Activated naive CD8-positive, alpha-beta T cell (primary cell): ENCODE measurements around the gene BUB3.

ENCODE experiments used
- H3K27ac Mint-ChIP-seq: one replicate; pipeline ENCODE4 v1.8.0; 2021; ENCODE audit warnings: mixed read lengths
- H3K27me3 Mint-ChIP-seq: one replicate; pipeline ENCODE4 v1.8.0; 2021; ENCODE audit warnings: mixed read lengths
- H3K36me3 Mint-ChIP-seq: one replicate; pipeline ENCODE4 v1.8.0; 2021; ENCODE audit warnings: mixed read lengths
- H3K4me1 Mint-ChIP-seq: one replicate; pipeline ENCODE4 v1.8.0; 2021; ENCODE audit warnings: low read depth, mixed read lengths
- H3K4me3 Mint-ChIP-seq: one replicate; pipeline ENCODE4 v1.8.0; 2021; ENCODE audit warnings: mild to moderate bottlenecking, mixed read lengths
- H3K9me3 Mint-ChIP-seq: one replicate; pipeline ENCODE4 v1.8.0; 2021; ENCODE audit warnings: low read depth, mixed read lengths

Gene BUB3

DNA sequence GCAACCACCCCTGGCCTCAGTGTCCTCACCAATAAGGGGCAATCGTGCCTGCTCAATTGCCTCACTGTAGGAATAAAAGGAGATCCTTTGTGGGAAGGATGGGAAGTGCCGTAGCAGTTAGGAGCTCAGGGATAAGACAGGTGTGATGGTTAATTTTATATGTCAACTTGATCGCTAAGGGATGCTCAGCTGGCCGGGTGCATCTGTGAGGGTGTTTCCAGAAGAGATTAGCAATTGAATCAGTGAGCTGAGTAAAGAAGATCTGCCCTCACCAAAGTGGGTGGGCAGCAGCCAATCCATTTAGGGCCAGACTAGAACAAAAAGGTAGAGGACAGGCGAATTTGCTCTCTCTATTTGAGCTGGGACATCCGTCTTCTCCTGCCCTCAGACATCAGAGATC lies 46.3 kb downstream of the BUB3 start:
- Mint-ChIP-seq H3K27me3 (no peaks in the 10 kb centered on the region), H3K36me3 (peaks cover 30% of the 10 kb centered on the region), H3K9me3 (no peaks in the 10 kb centered on the region), H3K4me3 (no peak overlapping the region), H3K4me1 (peaks cover 16% of the 10 kb centered on the region), H3K27ac (no peak overlapping the region)

DNA sequence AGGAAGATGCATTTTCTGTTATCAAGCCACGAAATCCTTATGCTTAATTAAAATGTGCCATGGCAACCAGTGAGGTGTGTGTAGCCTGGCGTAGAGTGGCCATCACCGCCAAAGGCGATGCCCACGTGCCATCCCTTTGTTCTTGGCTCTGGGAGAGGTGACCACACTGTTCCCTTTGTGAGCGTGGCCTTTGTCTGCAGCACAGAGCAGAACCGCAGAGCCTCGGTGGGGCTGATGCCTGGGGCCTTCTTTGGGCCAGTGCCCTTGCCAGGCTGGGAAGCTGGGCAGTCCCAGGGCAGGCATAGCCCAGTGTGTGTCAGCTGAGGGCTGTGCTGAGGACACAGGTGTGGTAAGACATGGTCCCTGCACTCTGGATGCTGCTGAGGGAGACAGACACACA lies 48.3 kb downstream of the BUB3 start:
- Mint-ChIP-seq H3K27ac (no peak overlapping the region), H3K4me3 (no peak overlapping the region), H3K4me1 (peaks cover 26% of the 10 kb centered on the region), H3K9me3 (peaks cover 5% of the 10 kb centered on the region), H3K27me3 (no peaks in the 10 kb centered on the region), H3K36me3 (peaks cover 32% of the 10 kb centered on the region)

DNA sequence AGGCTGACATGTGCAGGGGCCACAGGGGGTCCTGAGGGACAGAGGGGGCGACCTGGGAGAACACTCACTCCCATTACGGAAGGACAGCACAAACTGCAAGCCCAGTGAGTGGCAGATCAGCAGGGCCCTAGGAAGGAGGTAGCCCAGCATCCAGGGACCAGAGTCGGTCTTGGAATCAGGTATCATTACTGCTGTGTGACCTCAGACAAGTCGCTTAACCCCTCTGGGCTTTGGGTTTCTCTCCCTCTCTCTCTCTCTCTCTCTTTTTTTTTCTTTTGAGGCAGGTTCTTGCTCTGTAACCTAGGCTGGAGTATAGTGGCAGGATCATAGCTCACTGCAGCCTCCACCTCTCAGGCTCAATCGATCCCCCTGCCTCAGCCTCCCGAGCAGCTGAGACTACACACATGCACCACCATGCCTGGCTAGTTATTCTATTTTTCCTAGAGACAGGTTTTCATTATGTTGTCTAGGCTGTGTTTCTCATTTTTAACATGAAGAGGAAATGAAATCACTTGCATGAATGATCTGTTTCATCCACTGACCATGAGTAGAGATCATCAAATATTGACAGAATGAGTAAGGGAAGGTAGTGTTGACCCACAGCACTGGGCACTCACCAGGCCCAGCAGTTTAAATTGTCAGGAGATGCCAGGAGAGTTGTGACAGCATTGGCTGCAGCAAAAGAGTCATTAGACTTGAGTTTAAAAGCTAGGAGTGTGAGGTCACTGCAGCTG lies 49.4 kb downstream of the BUB3 start:
- H3K36me3 Mint-ChIP-seq: peaks cover 34% of the 10 kb centered on the region
- H3K4me3 Mint-ChIP-seq: no peak overlapping the region
- H3K4me1 Mint-ChIP-seq: peaks cover 24% of the 10 kb centered on the region
- peaks cover 13% of the 10 kb centered on the region for H3K9me3 Mint-ChIP-seq
- no peak overlapping the region for H3K27ac Mint-ChIP-seq
- H3K27me3 Mint-ChIP-seq: no peaks in the 10 kb centered on the region

DNA sequence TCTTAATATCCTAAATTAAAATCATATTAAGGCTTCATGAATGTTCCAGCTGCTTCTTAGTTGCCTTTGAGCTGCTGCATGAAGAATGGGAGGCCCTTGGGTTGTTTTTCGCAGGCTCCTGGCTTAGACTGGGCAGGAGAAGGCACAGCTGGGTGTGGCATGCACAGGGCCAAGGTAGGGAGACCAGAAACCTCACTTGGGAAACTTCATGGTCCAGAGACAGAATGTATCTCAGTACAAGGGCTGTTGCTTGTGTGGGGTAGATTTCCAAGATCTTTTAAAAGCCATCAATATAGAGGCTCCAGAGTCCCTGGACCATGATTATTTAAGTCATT lies 49.9 kb downstream of the BUB3 start:
- Mint-ChIP-seq H3K36me3 (peaks cover 32% of the 10 kb centered on the region), H3K4me1 (peaks cover 24% of the 10 kb centered on the region), H3K27me3 (no peaks in the 10 kb centered on the region), H3K27ac (no peak overlapping the region), H3K9me3 (peaks cover 13% of the 10 kb centered on the region), H3K4me3 (no peak overlapping the region)

DNA sequence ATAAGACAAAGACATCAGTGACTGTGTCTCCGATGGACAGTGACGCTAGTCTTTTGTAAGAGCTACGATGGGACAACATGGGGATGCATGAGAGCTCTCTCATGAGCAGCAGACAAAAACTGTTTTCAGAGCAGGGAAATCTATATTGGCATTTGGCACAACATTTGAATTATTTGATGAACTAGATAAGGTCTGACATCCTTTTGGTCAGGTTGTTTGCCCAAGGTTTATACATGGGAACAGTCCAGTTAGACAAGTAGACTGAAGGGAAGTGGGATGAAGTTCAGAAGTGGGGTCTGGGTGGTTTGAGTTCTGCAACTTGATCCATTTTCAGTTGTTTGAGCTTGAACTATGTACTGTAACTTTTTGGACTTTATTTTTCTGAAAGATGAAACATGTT lies 50.8 kb downstream of the BUB3 start:
- Mint-ChIP-seq H3K9me3 (peaks cover 13% of the 10 kb centered on the region), H3K36me3 (peaks cover 28% of the 10 kb centered on the region), H3K27me3 (no peaks in the 10 kb centered on the region), H3K4me1 (peaks cover 24% of the 10 kb centered on the region), H3K27ac (no peak overlapping the region), H3K4me3 (no peak overlapping the region)

DNA sequence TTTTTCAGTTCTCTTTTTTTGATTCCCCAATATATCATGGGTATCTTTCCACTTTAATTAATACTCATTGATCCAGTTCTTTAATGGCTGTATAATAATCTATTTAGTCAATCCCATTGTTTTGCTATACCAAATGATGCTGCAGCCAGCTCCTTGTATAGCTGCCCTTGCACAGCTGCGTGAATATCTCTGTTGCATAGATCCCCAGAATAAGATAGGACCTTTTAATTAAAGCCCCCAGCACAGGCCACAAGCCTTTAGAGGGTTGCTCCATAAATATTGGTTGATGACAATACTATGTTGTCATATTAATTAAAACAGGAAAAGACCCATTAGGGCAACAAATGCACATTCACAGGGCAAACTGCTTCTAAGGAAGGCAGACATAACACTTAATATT lies 57.9 kb downstream of the BUB3 start:
- Mint-ChIP-seq H3K36me3 (peaks cover 30% of the 10 kb centered on the region), H3K27ac (no peak overlapping the region), H3K27me3 (no peaks in the 10 kb centered on the region), H3K4me1 (no peaks in the 10 kb centered on the region), H3K4me3 (no peak overlapping the region), H3K9me3 (peaks cover 19% of the 10 kb centered on the region)

DNA sequence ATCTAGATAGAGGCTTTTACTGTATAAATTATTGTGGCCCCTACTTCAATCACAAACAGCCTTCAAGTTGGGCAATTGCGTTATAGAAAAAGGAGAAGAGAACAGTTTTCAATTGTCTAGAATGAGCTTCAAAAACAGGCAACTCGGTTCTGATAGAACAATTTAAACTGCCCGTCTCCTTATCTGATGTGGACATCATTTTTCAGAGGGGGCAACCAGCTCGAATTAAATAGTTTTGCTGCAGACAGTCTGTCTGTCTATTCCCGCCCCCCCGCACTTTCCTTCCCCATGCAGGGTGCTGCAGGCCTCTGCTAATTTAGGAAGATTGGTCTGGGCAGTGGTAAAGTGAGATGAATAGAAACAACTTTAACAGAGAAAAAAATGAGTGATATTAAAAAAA lies 58.4 kb downstream of the BUB3 start:
- H3K36me3 Mint-ChIP-seq: peaks cover 30% of the 10 kb centered on the region
- H3K4me3 Mint-ChIP-seq: no peak overlapping the region
- no peak overlapping the region for H3K27ac Mint-ChIP-seq
- no peaks in the 10 kb centered on the region for H3K27me3 Mint-ChIP-seq
- H3K9me3 Mint-ChIP-seq: peaks cover 19% of the 10 kb centered on the region
- H3K4me1 Mint-ChIP-seq: no peaks in the 10 kb centered on the region

DNA sequence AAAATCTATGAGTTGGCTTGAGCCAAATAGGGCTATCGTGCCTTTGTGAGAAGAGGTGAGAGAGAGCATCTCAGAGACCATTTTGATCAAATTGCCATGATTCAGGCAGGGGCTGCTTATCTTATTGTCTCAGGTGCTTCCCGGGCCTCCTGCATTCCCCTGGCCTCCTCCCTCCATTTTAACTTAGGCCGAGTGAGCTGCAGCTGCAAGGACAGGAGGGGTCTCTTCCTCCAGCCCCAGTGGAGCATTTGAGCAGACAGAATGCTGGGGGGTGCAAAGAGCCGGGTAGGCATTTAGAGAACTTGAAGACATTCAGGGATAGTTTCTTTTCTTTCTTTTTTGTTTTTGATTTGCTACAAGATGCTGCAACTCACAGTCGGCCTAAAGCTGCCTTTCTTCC lies 59.0 kb downstream of the BUB3 start:
- Mint-ChIP-seq H3K36me3 (peaks cover 24% of the 10 kb centered on the region), H3K27me3 (no peaks in the 10 kb centered on the region), H3K9me3 (peaks cover 13% of the 10 kb centered on the region), H3K4me1 (no peaks in the 10 kb centered on the region), H3K4me3 (no peak overlapping the region), H3K27ac (no peak overlapping the region)
